Measurements from ENCODE around the gene ZDHHC8. TPM values are rescaled to one million over a fixed set of nuclear protein-coding genes. Genes with fewer than 3 reads are reported as not detected.

Gene ZDHHC8
- total RNA-seq, 1 experiment from 2014 or later, result 39.9 TPM

DNA sequence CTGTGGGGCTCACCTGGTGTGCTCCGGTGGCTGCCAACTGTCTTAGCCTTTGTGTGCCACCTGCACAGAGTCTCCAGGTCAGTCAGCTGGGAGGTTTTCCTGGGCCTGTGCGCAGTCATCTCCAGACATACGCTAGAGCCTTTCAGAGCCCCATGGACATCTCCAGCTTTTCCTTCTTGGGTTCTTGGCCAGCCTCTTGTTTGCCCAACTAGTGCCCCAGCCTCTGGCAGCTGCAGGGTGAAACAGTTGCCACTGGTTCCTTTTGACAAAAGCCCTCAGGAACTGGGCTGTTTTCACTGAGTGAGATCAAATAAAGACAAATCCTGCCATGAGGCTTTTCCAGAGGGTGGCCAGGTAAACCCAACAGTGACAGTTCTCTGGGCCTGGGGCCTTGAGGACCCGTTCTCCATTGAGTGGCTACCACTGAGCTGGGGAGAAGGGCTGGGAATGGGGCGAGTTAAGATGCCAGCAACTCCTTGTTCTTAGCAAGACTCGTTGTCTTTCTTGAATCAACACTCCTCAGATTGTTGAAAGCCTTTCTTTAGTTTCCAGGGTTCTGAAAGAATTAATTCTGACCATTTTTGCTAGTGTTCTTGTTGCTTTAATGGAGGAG, 32.4 kb upstream of the ZDHHC8 start:
- no TSS peak for BruUV-seq (replicated peaks)
- Histone ChIP-seq H3K9me3 (no peaks in the 10 kb centered on the region), H3K4me1 (no peaks in the 10 kb centered on the region), H3K36me3 (ENCODE audit: control insufficient read depth, insufficient read depth, low read length) (peaks cover 11% of the 10 kb centered on the region), H3K4me3 (ENCODE audit: low read depth, low read length) (no peak overlapping the region), H3K27me3 (replicated peaks; ENCODE audit: control insufficient read depth, insufficient read depth, low read length) (no peaks in the 10 kb centered on the region)
- DNase-seq, result no peak
- intact Hi-C loops (cut with micrococcal nuclease; ENCODE audit: unreplicated experiment), result no loop called here
- CTCF ChIA-PET, result no interaction called here
- H3K4me1 Mint-ChIP-seq (ENCODE audit: low read depth, unreplicated experiment), result no peaks in the 10 kb centered on the region
- no peaks in the 10 kb centered on the region for H3K9me3 Mint-ChIP-seq (ENCODE audit: unreplicated experiment)
- TF ChIP-seq, protein P1, sequence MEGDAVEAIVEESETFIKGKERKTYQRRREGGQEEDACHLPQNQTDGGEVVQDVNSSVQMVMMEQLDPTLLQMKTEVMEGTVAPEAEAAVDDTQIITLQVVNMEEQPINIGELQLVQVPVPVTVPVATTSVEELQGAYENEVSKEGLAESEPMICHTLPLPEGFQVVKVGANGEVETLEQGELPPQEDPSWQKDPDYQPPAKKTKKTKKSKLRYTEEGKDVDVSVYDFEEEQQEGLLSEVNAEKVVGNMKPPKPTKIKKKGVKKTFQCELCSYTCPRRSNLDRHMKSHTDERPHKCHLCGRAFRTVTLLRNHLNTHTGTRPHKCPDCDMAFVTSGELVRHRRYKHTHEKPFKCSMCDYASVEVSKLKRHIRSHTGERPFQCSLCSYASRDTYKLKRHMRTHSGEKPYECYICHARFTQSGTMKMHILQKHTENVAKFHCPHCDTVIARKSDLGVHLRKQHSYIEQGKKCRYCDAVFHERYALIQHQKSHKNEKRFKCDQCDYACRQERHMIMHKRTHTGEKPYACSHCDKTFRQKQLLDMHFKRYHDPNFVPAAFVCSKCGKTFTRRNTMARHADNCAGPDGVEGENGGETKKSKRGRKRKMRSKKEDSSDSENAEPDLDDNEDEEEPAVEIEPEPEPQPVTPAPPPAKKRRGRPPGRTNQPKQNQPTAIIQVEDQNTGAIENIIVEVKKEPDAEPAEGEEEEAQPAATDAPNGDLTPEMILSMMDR (IDR thresholded peaks at IDR 0.05; ENCODE audit: insufficient read depth in 1 of 2, low read depth in 1 of 2, low read length in 1 of 2, severe bottlenecking in 1 of 2, unreplicated experiment in 1 of 2), result no peak
- no peak overlapping the region for H3K27ac Mint-ChIP-seq (ENCODE audit: unreplicated experiment)
- peaks cover 94% of the 10 kb centered on the region for H3K36me3 Mint-ChIP-seq (ENCODE audit: insufficient read depth, unreplicated experiment)
- no peaks in the 10 kb centered on the region for H3K27me3 Mint-ChIP-seq (ENCODE audit: insufficient read depth, unreplicated experiment)
- POLR2A ChIA-PET, result interaction anchor here (0.6 kb wide), 1 partner anchor 38 kb away, joined by 3 read pairs; no protein-coding TSS in a partner anchor
- no peak overlapping the region for H3K4me3 Mint-ChIP-seq (ENCODE audit: unreplicated experiment)

DNA sequence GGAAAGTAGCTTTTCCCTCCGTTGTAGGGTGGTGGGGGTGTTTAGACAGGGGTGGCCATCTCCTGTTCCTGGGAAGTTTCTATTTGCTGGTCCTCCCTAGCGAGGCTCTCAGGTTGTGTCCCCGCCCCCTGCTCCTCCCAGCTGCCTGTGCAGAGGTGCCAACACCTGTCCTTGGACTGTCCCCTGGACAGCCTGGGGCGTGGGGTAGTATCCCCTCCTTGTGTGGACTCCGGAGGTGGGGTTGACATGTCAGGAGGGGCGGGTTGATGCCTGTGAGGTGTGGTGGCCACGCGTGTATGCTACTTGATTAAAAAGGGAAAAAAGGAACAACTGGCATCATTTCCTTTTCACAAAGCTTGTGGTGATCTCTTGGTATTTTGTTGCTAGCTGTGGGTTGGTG, 30.0 kb upstream of the ZDHHC8 start:
- Histone ChIP-seq H3K27me3 (replicated peaks; ENCODE audit: control insufficient read depth, insufficient read depth, low read length) (no peaks in the 10 kb centered on the region), H3K9me3 (no peaks in the 10 kb centered on the region), H3K36me3 (ENCODE audit: control insufficient read depth, insufficient read depth, low read length) (peaks cover 15% of the 10 kb centered on the region), H3K4me1 (no peaks in the 10 kb centered on the region), H3K4me3 (ENCODE audit: low read depth, low read length) (no peak overlapping the region)
- no peak overlapping the region for H3K27ac Mint-ChIP-seq (ENCODE audit: unreplicated experiment)
- POLR2A ChIA-PET, result no interaction called here
- H3K36me3 Mint-ChIP-seq (ENCODE audit: insufficient read depth, unreplicated experiment), result peaks cover 86% of the 10 kb centered on the region
- TF ChIP-seq, protein P1 (IDR thresholded peaks at IDR 0.05; ENCODE audit: insufficient read depth in 1 of 2, low read depth in 1 of 2, low read length in 1 of 2, severe bottlenecking in 1 of 2, unreplicated experiment in 1 of 2), result no peak
- no TSS peak for BruUV-seq (replicated peaks)
- CTCF ChIA-PET, result no interaction called here
- no peaks in the 10 kb centered on the region for H3K27me3 Mint-ChIP-seq (ENCODE audit: insufficient read depth, unreplicated experiment)
- intact Hi-C loops (cut with micrococcal nuclease; ENCODE audit: unreplicated experiment), result no loop called here
- H3K9me3 Mint-ChIP-seq (ENCODE audit: unreplicated experiment), result no peaks in the 10 kb centered on the region
- no peaks in the 10 kb centered on the region for H3K4me1 Mint-ChIP-seq (ENCODE audit: low read depth, unreplicated experiment)
- DNase-seq, result no peak
- H3K4me3 Mint-ChIP-seq (ENCODE audit: unreplicated experiment), result no peak overlapping the region

DNA sequence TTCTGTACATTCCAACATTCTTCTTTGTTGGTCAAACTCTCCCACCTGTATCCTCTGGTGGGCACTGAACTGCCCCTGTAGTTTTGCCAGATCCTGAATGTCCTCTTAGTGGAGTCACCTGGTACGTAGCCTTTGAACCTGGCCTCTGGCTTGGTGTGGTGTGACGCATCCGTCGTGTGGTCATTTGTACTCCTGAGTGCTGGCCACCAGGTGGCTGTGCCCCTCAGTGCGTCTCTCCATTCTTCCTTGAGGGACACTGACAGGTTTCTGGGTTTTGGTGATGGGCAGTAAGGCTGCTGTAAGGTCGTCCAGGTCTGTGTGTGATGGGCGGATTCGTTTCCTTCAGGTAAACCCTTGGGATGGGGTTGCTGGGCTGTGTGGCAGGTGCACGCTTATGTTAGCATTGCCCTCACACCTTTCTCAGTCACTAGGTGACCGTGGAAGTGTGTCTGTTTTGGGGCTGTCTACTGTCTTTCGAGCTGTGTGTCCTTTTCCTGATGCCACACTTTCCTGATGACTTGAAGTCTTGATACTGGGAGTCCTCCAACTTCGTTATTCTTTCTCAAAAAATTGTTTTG, 29.3 kb upstream of the ZDHHC8 start:
- Histone ChIP-seq H3K4me1 (no peaks in the 10 kb centered on the region), H3K9me3 (no peaks in the 10 kb centered on the region), H3K27me3 (replicated peaks; ENCODE audit: control insufficient read depth, insufficient read depth, low read length) (no peaks in the 10 kb centered on the region), H3K36me3 (ENCODE audit: control insufficient read depth, insufficient read depth, low read length) (peaks cover 16% of the 10 kb centered on the region), H3K4me3 (ENCODE audit: low read depth, low read length) (no peak overlapping the region)
- BruUV-seq (replicated peaks), result no TSS peak
- Mint-ChIP-seq H3K27me3 (ENCODE audit: insufficient read depth, unreplicated experiment) (no peaks in the 10 kb centered on the region), H3K36me3 (ENCODE audit: insufficient read depth, unreplicated experiment) (peaks cover 85% of the 10 kb centered on the region), H3K27ac (ENCODE audit: unreplicated experiment) (no peak overlapping the region), H3K9me3 (ENCODE audit: unreplicated experiment) (no peaks in the 10 kb centered on the region), H3K4me1 (ENCODE audit: low read depth, unreplicated experiment) (no peaks in the 10 kb centered on the region), H3K4me3 (ENCODE audit: unreplicated experiment) (no peak overlapping the region)
- ChIA-PET POLR2A (no interaction called here), CTCF (interaction anchor here (0.8 kb wide), 1 partner anchor 13 kb away, joined by 3 read pairs; no protein-coding TSS in a partner anchor)
- DNase-seq, result no peak
- intact Hi-C loops (cut with micrococcal nuclease; ENCODE audit: unreplicated experiment), result no loop called here
- TF ChIP-seq, protein P1 (IDR thresholded peaks at IDR 0.05; ENCODE audit: insufficient read depth in 1 of 2, low read depth in 1 of 2, low read length in 1 of 2, severe bottlenecking in 1 of 2, unreplicated experiment in 1 of 2), result peak; percentile 11 to 34

All from Caco-2 (cell line).